ENCODE measurements around the gene PIGC.

Gene PIGC

DNA sequence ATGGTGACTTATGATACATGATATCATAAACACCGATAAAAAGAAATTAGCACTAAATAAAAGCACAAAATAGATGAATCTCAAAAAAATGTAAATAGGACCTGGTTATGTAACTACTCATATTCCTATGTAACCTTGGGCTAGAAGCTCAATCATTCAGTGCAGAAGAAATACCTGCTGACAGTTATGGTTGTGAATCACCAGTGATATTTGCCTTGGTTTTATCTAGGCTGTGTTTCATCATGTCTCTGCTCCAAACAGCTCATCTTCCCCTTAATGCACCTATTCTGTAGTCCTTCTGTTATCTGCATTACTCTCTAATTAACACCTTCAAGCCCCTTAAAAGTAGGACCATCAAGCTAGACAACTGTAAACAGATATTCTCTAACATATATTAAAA, 16.3 kb upstream of the PIGC start:
- no peak overlapping the region for H3K4me3 ChIP-seq
- no peaks in the 10 kb centered on the region for H3K9me3 ChIP-seq (ENCODE audit: low read depth, low read length)
- TF ChIP-seq EZH2 (IDR thresholded peaks at IDR 0.05) (no peak), FOXP2 (optimal IDR thresholded peaks at IDR 0.05; ENCODE audit: control extremely low read depth, extremely low read length, insufficient read depth) (no peak), POLR2AphosphoS5 (IDR thresholded peaks at IDR 0.05; ENCODE audit: borderline replicate concordance, low read depth, low read length) (no peak)
- no peak overlapping the region for H3K27ac ChIP-seq
- no peak overlapping the region for H3K9ac ChIP-seq (ENCODE audit: insufficient read length)
- no peak for DNase-seq (ENCODE audit: low read depth, low spot score)
- H3K36me3 ChIP-seq (ENCODE audit: insufficient read depth, low read length) = no peaks in the 10 kb centered on the region

DNA sequence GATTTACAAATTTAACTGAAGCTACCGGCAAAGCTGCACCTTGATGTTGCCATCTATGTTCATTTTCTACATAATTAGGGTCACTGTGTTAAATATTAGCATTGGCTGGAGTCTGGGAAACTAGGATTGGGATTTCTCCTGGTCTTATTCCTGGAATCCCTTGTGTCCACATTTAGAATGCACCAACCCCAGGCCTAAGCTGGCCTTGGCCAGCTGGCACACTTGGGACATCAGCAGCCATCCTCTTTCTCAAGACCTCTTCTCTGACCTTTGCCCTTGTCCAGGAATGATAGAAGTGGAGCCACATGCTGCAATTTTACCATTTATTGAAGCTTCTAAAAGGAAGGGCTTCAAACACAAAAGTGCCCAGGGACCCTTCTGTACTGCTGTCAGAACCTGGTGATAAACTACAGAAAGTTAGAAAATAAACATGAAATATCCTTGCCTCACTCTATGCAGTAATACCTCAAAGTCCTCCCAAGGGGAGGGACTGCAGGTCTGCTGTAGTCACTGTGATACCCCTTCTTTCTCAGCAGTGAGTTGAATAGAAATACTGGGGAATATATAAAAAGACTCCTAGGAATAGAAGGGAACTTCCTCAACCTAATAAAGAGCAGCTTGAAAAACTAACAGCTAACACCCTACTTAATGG, 13.7 kb upstream of the PIGC start:
- Histone ChIP-seq H3K36me3 (ENCODE audit: insufficient read depth, low read length) (no peaks in the 10 kb centered on the region), H3K9ac (ENCODE audit: insufficient read length) (no peak overlapping the region), H3K27ac (no peak overlapping the region), H3K4me3 (no peak overlapping the region), H3K9me3 (ENCODE audit: low read depth, low read length) (no peaks in the 10 kb centered on the region)
- DNase-seq (ENCODE audit: low read depth, low spot score) = no peak
- TF ChIP-seq FOXP2 (optimal IDR thresholded peaks at IDR 0.05; ENCODE audit: control extremely low read depth, extremely low read length, insufficient read depth) (no peak), EZH2 (IDR thresholded peaks at IDR 0.05) (no peak), POLR2AphosphoS5 (IDR thresholded peaks at IDR 0.05; ENCODE audit: borderline replicate concordance, low read depth, low read length) (no peak)

DNA sequence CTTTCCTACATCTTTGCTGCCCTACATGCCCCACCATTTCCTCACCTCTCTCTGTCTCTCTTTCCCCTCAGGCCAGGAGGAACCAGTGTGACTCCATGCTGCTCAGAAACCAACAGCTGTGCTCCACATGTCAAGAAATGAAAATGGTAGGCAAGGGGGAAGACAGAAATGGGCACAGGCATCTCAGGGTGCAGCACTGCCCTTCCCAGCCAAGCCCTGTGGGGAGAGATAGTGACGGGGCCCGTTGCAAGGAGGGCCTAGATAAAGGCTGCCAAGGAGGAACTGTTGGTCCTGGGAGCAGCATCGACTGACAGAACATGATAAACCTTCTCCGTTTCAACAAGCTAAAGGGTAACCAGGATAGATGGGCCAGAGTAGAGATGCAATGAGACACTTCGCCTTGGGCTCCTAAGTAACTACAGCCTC, 12.5 kb upstream of the PIGC start:
- Histone ChIP-seq H3K36me3 (ENCODE audit: insufficient read depth, low read length) (no peaks in the 10 kb centered on the region), H3K27ac (no peak overlapping the region), H3K9me3 (ENCODE audit: low read depth, low read length) (no peaks in the 10 kb centered on the region), H3K4me3 (no peak overlapping the region), H3K9ac (ENCODE audit: insufficient read length) (no peak overlapping the region)
- no peak for TF ChIP-seq FOXP2 (optimal IDR thresholded peaks at IDR 0.05; ENCODE audit: control extremely low read depth, extremely low read length, insufficient read depth)
- no peak for TF ChIP-seq POLR2AphosphoS5 (IDR thresholded peaks at IDR 0.05; ENCODE audit: borderline replicate concordance, low read depth, low read length)
- no peak for TF ChIP-seq EZH2 (IDR thresholded peaks at IDR 0.05)
- DNase-seq (ENCODE audit: low read depth, low spot score) = no peak

DNA sequence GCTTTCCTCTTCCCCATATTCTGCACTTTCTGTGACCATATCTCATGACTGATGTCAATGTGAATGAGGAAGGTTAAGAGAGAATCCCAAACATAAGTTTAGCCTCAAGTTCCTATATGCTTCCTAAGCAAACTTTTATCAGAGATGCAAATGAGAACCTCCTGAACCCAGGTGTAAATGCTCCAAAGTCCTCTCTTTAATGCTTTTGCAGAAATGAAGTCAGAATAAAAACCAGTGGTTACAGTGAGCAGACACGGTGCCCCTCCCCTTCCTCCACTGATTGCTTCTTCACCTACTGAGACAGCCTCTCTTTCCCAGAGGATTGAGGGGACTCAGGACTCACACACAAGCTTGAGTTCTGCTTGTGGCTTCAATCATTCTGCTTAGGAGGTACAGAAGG, 11.6 kb upstream of the PIGC start:
- no peak overlapping the region for H3K9ac ChIP-seq (ENCODE audit: insufficient read length)
- no peak overlapping the region for H3K4me3 ChIP-seq
- no peak overlapping the region for H3K27ac ChIP-seq
- TF ChIP-seq EZH2 (IDR thresholded peaks at IDR 0.05) = no peak
- no peak for TF ChIP-seq FOXP2 (optimal IDR thresholded peaks at IDR 0.05; ENCODE audit: control extremely low read depth, extremely low read length, insufficient read depth)
- no peaks in the 10 kb centered on the region for H3K9me3 ChIP-seq (ENCODE audit: low read depth, low read length)
- DNase-seq (ENCODE audit: low read depth, low spot score) = no peak
- H3K36me3 ChIP-seq (ENCODE audit: insufficient read depth, low read length) = no peaks in the 10 kb centered on the region

DNA sequence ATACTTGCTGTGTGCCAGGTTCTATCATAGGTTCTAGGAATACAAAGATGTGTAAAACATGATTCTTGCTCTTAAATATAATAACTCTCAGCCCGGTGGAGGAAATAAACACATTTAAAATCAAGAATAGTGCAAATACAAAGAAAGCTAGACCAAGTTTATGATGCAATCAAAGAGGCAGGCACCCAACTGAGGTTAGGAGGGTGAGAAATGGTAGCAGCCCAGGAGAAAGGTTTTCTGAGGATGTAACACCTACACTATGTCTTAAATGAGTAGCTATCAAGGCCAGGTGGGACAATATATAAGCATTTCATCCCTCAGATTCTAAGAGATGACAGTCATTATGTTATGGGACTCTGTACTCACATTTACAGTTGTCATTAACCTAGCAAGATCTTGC, 9.7 kb upstream of the PIGC start:
- Histone ChIP-seq H3K4me3 (no peak overlapping the region), H3K27ac (no peak overlapping the region), H3K36me3 (ENCODE audit: insufficient read depth, low read length) (no peaks in the 10 kb centered on the region), H3K9ac (ENCODE audit: insufficient read length) (no peak overlapping the region), H3K9me3 (ENCODE audit: low read depth, low read length) (no peaks in the 10 kb centered on the region)
- no peak for DNase-seq (ENCODE audit: low read depth, low spot score)
- no peak for TF ChIP-seq EZH2 (IDR thresholded peaks at IDR 0.05)
- TF ChIP-seq POLR2AphosphoS5 (IDR thresholded peaks at IDR 0.05; ENCODE audit: borderline replicate concordance, low read depth, low read length) = no peak
- TF ChIP-seq FOXP2 (optimal IDR thresholded peaks at IDR 0.05; ENCODE audit: control extremely low read depth, extremely low read length, insufficient read depth) = no peak

DNA sequence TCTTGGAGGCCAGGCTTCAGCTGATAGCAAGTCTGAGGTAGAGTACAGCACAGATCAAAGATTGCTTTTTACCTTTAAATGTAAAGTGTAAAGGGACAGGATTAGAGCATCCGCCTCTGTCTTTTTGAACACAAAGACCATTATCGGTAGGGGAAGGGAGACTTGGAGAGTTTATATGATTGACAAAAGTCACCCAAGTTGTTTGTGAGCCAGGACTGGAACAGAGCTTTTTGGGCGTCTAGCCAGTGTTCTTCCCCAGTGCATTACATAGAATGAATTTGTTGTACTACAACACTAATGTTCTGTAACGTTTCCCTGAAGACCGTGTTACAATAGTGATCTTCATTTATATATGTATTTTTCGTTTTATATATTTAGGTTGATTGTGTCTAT, 9.3 kb upstream of the PIGC start:
- no peak for DNase-seq (ENCODE audit: low read depth, low spot score)
- H3K9me3 ChIP-seq (ENCODE audit: low read depth, low read length) = no peaks in the 10 kb centered on the region
- no peak overlapping the region for H3K27ac ChIP-seq
- no peak overlapping the region for H3K9ac ChIP-seq (ENCODE audit: insufficient read length)
- TF ChIP-seq FOXP2 (optimal IDR thresholded peaks at IDR 0.05; ENCODE audit: control extremely low read depth, extremely low read length, insufficient read depth) (no peak), EZH2 (IDR thresholded peaks at IDR 0.05) (no peak), POLR2AphosphoS5 (IDR thresholded peaks at IDR 0.05; ENCODE audit: borderline replicate concordance, low read depth, low read length) (no peak)
- H3K36me3 ChIP-seq (ENCODE audit: insufficient read depth, low read length) = no peaks in the 10 kb centered on the region
- no peak overlapping the region for H3K4me3 ChIP-seq

DNA sequence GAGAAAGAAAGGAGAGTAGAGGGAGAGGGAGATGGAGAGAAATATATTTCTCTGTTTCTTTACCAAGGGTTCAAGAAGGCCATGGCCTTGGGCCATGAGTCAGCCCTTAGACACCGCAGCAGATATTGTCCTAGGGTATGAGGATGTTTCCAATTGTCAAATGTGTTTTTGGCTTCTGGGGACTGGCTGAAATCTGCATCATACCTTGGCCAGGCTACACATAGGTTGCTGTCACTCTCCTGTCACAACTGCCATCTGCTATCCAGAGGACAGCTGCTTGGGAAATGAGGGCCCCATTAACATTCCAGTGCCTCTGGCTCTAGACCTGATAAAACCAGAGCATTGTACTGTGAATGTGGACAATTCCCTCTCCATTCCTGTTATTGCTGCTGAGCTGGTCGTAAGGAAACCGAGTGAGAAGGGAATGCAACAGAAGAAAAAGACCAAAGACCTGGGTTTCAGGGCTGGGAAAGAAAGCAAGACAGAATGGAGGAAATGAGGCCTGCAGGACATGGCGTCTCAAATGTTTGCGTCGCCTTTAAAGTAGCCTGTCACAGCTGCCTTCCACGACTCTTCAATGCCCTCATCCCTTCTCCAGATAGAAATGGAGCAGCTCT, 8.8 kb upstream of the PIGC start:
- Histone ChIP-seq H3K27ac (no peak overlapping the region), H3K4me3 (no peak overlapping the region), H3K9ac (ENCODE audit: insufficient read length) (no peak overlapping the region), H3K36me3 (ENCODE audit: insufficient read depth, low read length) (no peaks in the 10 kb centered on the region), H3K9me3 (ENCODE audit: low read depth, low read length) (no peaks in the 10 kb centered on the region)
- TF ChIP-seq POLR2AphosphoS5 (IDR thresholded peaks at IDR 0.05; ENCODE audit: borderline replicate concordance, low read depth, low read length) (no peak), EZH2 (IDR thresholded peaks at IDR 0.05) (no peak), FOXP2 (optimal IDR thresholded peaks at IDR 0.05; ENCODE audit: control extremely low read depth, extremely low read length, insufficient read depth) (no peak)
- no peak for DNase-seq (ENCODE audit: low read depth, low spot score)

DNA sequence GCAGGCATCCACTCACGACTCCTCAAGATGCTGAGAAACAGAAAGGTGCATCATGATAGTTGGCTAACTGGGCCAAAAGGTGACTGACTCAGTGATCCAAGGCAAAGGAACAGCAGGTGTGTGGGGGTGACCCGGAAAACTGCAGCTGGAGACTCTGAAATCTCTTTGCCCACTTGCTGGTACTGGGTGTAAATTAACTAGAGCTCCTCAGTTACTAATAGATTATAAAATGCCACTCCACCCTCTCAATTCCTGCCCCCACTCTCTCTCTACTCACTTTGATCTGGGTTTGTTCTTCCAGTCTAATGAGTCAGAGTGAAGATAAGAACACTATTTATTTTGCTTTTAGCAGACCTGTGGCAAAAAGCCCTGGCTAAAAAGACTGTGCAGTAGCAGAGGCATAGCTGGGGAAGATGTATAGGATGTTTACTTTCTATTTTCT, 7.2 kb upstream of the PIGC start:
- H3K9me3 ChIP-seq (ENCODE audit: low read depth, low read length) = no peaks in the 10 kb centered on the region
- H3K36me3 ChIP-seq (ENCODE audit: insufficient read depth, low read length) = no peaks in the 10 kb centered on the region
- no peak overlapping the region for H3K27ac ChIP-seq
- H3K9ac ChIP-seq (ENCODE audit: insufficient read length) = no peak overlapping the region
- no peak overlapping the region for H3K4me3 ChIP-seq
- TF ChIP-seq EZH2 (IDR thresholded peaks at IDR 0.05) (no peak), FOXP2 (optimal IDR thresholded peaks at IDR 0.05; ENCODE audit: control extremely low read depth, extremely low read length, insufficient read depth) (no peak), POLR2AphosphoS5 (IDR thresholded peaks at IDR 0.05; ENCODE audit: borderline replicate concordance, low read depth, low read length) (no peak)
- no peak for DNase-seq (ENCODE audit: low read depth, low spot score)

DNA sequence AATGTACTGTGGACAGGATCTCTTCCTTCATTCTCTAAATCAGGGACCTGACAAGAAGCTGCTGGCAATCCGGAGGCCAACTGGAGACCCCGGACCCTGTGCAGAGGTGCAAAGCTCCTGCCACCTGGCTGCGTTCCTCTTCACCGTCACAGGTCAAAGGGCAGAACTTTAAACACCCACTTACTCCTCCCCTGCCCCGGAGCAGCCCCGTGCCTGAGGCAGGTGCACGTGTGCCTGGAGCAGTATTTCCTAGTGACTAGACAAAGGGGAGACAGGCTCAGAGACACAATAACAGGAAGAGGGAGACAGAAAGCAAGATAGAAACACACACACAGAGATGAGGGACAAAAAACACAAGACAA, 6.6 kb upstream of the PIGC start:
- peak overlapping the region; percentile 23 for H3K9ac ChIP-seq (ENCODE audit: insufficient read length)
- no peak overlapping the region for H3K27ac ChIP-seq
- H3K36me3 ChIP-seq (ENCODE audit: insufficient read depth, low read length) = no peaks in the 10 kb centered on the region
- no peak for DNase-seq (ENCODE audit: low read depth, low spot score)
- H3K9me3 ChIP-seq (ENCODE audit: low read depth, low read length) = no peaks in the 10 kb centered on the region
- TF ChIP-seq FOXP2 (optimal IDR thresholded peaks at IDR 0.05; ENCODE audit: control extremely low read depth, extremely low read length, insufficient read depth) = no peak
- no peak for TF ChIP-seq EZH2 (IDR thresholded peaks at IDR 0.05)
- TF ChIP-seq POLR2AphosphoS5 (IDR thresholded peaks at IDR 0.05; ENCODE audit: borderline replicate concordance, low read depth, low read length) = no peak
- H3K4me3 ChIP-seq = no peak overlapping the region
